ENCODE measurements around the gene FBXO42.

DNA sequence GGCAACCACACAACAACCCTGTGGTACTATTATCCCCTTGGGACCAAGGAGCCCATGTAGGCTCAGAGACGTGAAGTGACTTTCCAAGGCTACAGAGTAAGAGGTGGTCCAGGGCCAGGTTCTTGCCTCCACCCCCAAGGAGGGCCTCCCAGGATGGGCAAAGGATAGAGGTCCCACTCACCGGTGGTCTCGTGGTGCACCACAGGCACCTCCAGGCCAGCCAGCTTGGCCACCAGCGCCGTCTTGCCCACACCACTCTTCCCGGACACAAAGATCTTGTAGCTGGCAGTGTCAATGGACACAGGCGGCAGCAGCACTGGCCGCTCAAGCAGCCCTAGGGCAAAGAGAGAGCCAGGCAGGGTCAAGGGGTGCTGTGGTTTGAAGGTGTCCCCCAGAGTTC is 118.8 kb downstream of the FBXO42 start:
- TF ChIP-seq POLR2AphosphoS5 (IDR thresholded peaks at IDR 0.05; ENCODE audit: low read depth, low read length) (no peak), POLR2A (IDR thresholded peaks at IDR 0.05; ENCODE audit: low read depth, low read length) (no peak)

Measured in GM12892 (cell line).